ENCODE measurements around the gene PALLD. TPM values are rescaled to one million over a fixed set of nuclear protein-coding genes. Genes with fewer than 3 reads are reported as not detected.

The PALLD gene
- total RNA-seq, 1 experiment from 2014 or later, result 23.7 TPM

DNA sequence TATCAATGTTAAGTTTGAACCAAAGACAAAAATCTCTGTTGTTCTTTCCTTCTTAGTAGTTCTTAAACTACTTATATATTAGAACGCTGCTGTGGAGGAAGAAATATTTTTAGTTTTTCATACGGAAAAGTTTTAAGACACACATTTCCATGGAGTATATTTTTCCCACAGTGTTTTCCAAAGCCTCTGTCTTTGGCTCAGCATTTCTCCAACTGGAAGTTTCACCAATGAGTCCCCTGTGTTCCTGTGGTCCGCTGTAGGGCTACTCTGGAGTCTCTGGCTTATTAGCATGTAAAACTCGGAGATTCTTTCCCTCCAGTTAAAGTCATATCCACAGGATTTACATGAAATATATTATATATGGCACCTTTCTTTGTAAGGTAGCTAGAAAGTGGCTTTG, 264.2 kb downstream of the PALLD start:
- CTCF ChIA-PET, result no interaction called here

More for the DNA sequence above, 264.2 kb downstream of the PALLD start:
- ATAC-seq (no peak), DNase-seq (ENCODE audit: low spot score) (no peak)
- H3K9me3 Mint-ChIP-seq, result no peaks in the 10 kb centered on the region
- POLR2A ChIA-PET, result interaction anchor here (0.7 kb wide), 1 partner anchor 42 kb away, joined by 10 read pairs; no protein-coding TSS in a partner anchor
- no peak overlapping the region for H3K4me3 Mint-ChIP-seq
- no peaks in the 10 kb centered on the region for H3K36me3 Mint-ChIP-seq
- no peaks in the 10 kb centered on the region for H3K27me3 Mint-ChIP-seq (ENCODE audit: low read depth)
- TF ChIP-seq NFATC4 (CRISPR knock-in tag; IDR thresholded peaks at IDR 0.05), result no peak
- TF ChIP-seq, protein P1, sequence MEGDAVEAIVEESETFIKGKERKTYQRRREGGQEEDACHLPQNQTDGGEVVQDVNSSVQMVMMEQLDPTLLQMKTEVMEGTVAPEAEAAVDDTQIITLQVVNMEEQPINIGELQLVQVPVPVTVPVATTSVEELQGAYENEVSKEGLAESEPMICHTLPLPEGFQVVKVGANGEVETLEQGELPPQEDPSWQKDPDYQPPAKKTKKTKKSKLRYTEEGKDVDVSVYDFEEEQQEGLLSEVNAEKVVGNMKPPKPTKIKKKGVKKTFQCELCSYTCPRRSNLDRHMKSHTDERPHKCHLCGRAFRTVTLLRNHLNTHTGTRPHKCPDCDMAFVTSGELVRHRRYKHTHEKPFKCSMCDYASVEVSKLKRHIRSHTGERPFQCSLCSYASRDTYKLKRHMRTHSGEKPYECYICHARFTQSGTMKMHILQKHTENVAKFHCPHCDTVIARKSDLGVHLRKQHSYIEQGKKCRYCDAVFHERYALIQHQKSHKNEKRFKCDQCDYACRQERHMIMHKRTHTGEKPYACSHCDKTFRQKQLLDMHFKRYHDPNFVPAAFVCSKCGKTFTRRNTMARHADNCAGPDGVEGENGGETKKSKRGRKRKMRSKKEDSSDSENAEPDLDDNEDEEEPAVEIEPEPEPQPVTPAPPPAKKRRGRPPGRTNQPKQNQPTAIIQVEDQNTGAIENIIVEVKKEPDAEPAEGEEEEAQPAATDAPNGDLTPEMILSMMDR (IDR thresholded peaks at IDR 0.05), result no peak
- TF ChIP-seq TP53 (CRISPR knock-in tag; IDR thresholded peaks at IDR 0.05), result no peak
- no peak for TF ChIP-seq ZNF416 (CRISPR knock-in tag; IDR thresholded peaks at IDR 0.05)
- TF ChIP-seq, protein P2, sequence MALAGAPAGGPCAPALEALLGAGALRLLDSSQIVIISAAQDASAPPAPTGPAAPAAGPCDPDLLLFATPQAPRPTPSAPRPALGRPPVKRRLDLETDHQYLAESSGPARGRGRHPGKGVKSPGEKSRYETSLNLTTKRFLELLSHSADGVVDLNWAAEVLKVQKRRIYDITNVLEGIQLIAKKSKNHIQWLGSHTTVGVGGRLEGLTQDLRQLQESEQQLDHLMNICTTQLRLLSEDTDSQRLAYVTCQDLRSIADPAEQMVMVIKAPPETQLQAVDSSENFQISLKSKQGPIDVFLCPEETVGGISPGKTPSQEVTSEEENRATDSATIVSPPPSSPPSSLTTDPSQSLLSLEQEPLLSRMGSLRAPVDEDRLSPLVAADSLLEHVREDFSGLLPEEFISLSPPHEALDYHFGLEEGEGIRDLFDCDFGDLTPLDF (CRISPR knock-in tag; IDR thresholded peaks at IDR 0.05), result no peak
- TF ChIP-seq, protein P3, sequence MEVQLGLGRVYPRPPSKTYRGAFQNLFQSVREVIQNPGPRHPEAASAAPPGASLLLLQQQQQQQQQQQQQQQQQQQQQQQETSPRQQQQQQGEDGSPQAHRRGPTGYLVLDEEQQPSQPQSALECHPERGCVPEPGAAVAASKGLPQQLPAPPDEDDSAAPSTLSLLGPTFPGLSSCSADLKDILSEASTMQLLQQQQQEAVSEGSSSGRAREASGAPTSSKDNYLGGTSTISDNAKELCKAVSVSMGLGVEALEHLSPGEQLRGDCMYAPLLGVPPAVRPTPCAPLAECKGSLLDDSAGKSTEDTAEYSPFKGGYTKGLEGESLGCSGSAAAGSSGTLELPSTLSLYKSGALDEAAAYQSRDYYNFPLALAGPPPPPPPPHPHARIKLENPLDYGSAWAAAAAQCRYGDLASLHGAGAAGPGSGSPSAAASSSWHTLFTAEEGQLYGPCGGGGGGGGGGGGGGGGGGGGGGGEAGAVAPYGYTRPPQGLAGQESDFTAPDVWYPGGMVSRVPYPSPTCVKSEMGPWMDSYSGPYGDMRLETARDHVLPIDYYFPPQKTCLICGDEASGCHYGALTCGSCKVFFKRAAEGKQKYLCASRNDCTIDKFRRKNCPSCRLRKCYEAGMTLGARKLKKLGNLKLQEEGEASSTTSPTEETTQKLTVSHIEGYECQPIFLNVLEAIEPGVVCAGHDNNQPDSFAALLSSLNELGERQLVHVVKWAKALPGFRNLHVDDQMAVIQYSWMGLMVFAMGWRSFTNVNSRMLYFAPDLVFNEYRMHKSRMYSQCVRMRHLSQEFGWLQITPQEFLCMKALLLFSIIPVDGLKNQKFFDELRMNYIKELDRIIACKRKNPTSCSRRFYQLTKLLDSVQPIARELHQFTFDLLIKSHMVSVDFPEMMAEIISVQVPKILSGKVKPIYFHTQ (CRISPR knock-in tag; IDR thresholded peaks at IDR 0.05), result no peak
- no peak for TF ChIP-seq ZNF219 (CRISPR knock-in tag; IDR thresholded peaks at IDR 0.05; ENCODE audit: borderline replicate concordance)
- TF ChIP-seq, protein P4, sequence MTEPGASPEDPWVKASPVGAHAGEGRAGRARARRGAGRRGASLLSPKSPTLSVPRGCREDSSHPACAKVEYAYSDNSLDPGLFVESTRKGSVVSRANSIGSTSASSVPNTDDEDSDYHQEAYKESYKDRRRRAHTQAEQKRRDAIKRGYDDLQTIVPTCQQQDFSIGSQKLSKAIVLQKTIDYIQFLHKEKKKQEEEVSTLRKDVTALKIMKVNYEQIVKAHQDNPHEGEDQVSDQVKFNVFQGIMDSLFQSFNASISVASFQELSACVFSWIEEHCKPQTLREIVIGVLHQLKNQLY (CRISPR knock-in tag; IDR thresholded peaks at IDR 0.05), result no peak
- TF ChIP-seq KAT7 (CRISPR knock-in tag; IDR thresholded peaks at IDR 0.05; ENCODE audit: borderline replicate concordance), result no peak
- TF ChIP-seq, protein P5, sequence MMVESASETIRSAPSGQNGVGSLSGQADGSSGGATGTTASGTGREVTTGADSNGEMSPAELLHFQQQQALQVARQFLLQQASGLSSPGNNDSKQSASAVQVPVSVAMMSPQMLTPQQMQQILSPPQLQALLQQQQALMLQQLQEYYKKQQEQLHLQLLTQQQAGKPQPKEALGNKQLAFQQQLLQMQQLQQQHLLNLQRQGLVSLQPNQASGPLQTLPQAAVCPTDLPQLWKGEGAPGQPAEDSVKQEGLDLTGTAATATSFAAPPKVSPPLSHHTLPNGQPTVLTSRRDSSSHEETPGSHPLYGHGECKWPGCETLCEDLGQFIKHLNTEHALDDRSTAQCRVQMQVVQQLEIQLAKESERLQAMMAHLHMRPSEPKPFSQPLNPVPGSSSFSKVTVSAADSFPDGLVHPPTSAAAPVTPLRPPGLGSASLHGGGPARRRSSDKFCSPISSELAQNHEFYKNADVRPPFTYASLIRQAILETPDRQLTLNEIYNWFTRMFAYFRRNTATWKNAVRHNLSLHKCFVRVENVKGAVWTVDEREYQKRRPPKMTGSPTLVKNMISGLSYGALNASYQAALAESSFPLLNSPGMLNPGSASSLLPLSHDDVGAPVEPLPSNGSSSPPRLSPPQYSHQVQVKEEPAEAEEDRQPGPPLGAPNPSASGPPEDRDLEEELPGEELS (CRISPR knock-in tag; IDR thresholded peaks at IDR 0.05), result no peak
- no peak for TF ChIP-seq JAZF1 (CRISPR knock-in tag; IDR thresholded peaks at IDR 0.05)
- no peak for TF ChIP-seq ETV6 (CRISPR knock-in tag; IDR thresholded peaks at IDR 0.05)
- TF ChIP-seq, protein P6, sequence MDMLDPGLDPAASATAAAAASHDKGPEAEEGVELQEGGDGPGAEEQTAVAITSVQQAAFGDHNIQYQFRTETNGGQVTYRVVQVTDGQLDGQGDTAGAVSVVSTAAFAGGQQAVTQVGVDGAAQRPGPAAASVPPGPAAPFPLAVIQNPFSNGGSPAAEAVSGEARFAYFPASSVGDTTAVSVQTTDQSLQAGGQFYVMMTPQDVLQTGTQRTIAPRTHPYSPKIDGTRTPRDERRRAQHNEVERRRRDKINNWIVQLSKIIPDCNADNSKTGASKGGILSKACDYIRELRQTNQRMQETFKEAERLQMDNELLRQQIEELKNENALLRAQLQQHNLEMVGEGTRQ (CRISPR knock-in tag; IDR thresholded peaks at IDR 0.05), result no peak
- no peak for TF ChIP-seq FOXP1 (CRISPR knock-in tag; IDR thresholded peaks at IDR 0.05; ENCODE audit: borderline replicate concordance)
- TF ChIP-seq, protein P7, sequence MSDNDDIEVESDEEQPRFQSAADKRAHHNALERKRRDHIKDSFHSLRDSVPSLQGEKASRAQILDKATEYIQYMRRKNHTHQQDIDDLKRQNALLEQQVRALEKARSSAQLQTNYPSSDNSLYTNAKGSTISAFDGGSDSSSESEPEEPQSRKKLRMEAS (CRISPR knock-in tag; IDR thresholded peaks at IDR 0.05), result no peak
- no peak for TF ChIP-seq OVOL2 (CRISPR knock-in tag; IDR thresholded peaks at IDR 0.05; ENCODE audit: borderline replicate concordance)
- no peak for TF ChIP-seq ZNF671 (CRISPR knock-in tag; IDR thresholded peaks at IDR 0.05)
- no peak for TF ChIP-seq ZNF396 (CRISPR knock-in tag; IDR thresholded peaks at IDR 0.05; ENCODE audit: borderline replicate concordance)
- no peak for TF ChIP-seq ATF1 (CRISPR knock-in tag; IDR thresholded peaks at IDR 0.05)
- H3K4me1 Mint-ChIP-seq, result no peaks in the 10 kb centered on the region
- H3K27ac Mint-ChIP-seq, result no peak overlapping the region

All from WTC11 (cell line).